Mucosa of stomach (tissue), 1 donor: Measurements from ENCODE around the gene SFSWAP.
"Not testable (repeated sequence)": the region's sequence is repeated elsewhere in the genome, so short reads cannot be mapped to it uniquely, and the experiment has no call there.

Source experiments
- H3K27me3 ChIP-seq: one replicate; pipeline ENCODE4 v1.7.0; 2013; ENCODE audit warnings: mild to moderate bottlenecking, low read length; ENCODE audit not compliant: control insufficient read depth, insufficient read depth
- H3K36me3 ChIP-seq: one replicate; pipeline ENCODE4 v1.7.0; 2013; ENCODE audit warnings: low read length; ENCODE audit not compliant: control insufficient read depth, insufficient read depth
- H3K4me1 ChIP-seq: one replicate; pipeline ENCODE4 v1.7.0; 2013; ENCODE audit warnings: mild to moderate bottlenecking, low read length; ENCODE audit not compliant: control insufficient read depth, insufficient read depth
- H3K4me3 ChIP-seq: one replicate; pipeline ENCODE4 v1.7.0; 2013; ENCODE audit warnings: low read length
- H3K9ac ChIP-seq: one replicate; pipeline ENCODE4 v1.7.0; 2013; ENCODE audit warnings: mild to moderate bottlenecking, low read length, moderate library complexity
- H3K9me3 ChIP-seq: one replicate; pipeline ENCODE4 v1.7.0; 2013; ENCODE audit warnings: mild to moderate bottlenecking, low read length, moderate library complexity; ENCODE audit not compliant: control insufficient read depth
- donor health status: Pancreatic carcinoma.

SFSWAP gene

DNA sequence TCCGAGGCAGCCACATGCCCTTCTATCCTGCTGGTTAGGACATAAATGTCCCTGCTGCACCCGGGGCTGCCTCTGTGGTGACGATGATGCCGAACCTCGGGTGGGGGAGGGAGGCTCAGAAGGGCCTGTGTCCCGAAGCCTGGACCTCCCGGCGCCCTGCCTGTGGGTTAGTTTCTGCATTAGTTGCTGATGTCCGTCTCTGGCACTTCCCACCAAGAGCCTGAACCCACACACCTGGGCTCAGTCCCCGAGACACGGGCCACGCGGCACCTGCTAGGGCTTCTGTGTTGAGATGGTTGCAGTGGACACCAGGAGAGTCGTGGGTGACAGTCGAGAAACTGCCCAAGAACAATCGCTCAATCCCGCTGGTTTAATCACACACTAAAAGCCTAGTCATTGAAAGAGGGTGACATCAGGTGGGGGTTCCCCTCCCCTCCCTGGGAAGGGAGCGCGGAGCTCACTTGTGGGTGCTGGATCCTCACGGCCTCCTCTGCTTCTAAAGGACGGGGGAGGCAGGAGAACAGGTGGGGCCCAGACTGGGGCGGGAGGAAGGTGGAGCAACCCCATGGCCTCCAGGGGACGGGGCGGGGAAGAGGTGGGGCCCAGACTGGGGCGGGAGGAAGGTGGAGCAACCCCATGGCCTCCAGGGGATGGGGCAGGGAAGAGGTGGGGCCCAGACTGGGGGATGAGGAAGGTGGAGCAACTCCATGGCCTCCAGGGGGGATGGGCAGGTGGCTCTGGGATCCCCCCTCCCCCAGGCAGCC, 29.0 kb upstream of the SFSWAP start:
- not testable (repeated sequence) for H3K4me1 ChIP-seq, H3K9me3 ChIP-seq, H3K27me3 ChIP-seq, H3K4me3 ChIP-seq, H3K36me3 ChIP-seq, H3K9ac ChIP-seq

DNA sequence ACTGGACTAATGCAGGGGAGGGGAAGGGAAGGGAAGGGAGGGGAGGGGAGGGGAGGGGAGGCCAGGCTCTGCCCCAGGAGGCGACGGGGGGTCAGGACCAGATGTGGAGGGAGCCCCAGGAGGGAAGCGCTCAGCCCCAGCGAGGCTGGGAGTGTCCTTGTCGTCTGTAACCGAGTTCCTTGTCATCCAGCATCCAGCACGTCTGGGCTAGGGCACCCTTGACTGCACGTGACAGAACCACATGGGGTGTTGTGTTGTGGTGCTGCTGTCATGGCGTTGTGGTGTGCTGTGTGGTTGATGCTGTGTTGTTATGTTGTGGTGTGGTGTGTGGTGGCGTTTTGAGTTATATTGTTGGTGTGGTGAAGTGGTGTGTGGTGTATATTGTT, 28.4 kb upstream of the SFSWAP start:
- H3K27me3 ChIP-seq = peaks cover 3% of the 10 kb centered on the region
- no peak overlapping the region for H3K4me3 ChIP-seq
- H3K9ac ChIP-seq = no peak overlapping the region
- no peaks in the 10 kb centered on the region for H3K4me1 ChIP-seq
- no peaks in the 10 kb centered on the region for H3K36me3 ChIP-seq
- H3K9me3 ChIP-seq = no peaks in the 10 kb centered on the region

DNA sequence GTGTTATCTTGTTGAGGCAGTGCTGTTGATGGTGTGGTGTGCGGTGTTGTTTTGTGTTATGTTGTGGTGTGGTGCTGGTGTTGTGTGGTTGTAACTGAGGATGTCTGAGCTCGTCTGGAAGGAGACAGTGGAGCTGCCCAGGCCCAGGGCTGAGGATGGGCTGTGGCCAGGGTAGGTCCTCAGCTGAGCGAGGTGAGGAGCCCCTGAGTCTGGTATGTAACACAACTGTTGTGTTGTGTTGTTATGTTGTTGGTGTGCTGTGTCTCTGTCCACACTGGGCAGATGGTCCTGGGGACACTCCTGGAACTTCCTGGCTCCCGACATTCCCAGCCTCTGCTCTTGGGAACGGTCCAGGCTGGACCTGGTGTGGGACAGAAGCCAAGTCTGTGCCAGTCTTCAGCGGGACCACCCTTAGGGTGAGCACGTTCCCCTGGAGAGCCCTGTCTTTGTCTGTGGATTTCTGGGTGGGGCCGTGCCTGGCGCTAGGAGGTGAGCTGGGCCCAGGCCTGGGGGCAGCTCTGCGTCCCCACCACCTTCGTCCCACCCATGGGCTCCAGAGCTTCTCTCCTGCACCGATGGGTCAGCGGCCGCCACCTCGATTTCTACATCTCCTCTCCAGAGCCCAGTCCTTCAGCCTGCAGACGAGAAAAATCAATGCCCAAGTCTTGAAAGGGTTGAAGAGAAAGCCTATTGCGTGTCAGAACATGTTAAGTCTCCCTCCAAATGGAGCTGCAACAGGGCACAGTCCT, 27.4 kb upstream of the SFSWAP start:
- Histone ChIP-seq H3K9ac (no peak overlapping the region), H3K36me3 (no peaks in the 10 kb centered on the region), H3K9me3 (no peaks in the 10 kb centered on the region), H3K27me3 (peaks cover 3% of the 10 kb centered on the region), H3K4me3 (no peak overlapping the region), H3K4me1 (no peaks in the 10 kb centered on the region)

DNA sequence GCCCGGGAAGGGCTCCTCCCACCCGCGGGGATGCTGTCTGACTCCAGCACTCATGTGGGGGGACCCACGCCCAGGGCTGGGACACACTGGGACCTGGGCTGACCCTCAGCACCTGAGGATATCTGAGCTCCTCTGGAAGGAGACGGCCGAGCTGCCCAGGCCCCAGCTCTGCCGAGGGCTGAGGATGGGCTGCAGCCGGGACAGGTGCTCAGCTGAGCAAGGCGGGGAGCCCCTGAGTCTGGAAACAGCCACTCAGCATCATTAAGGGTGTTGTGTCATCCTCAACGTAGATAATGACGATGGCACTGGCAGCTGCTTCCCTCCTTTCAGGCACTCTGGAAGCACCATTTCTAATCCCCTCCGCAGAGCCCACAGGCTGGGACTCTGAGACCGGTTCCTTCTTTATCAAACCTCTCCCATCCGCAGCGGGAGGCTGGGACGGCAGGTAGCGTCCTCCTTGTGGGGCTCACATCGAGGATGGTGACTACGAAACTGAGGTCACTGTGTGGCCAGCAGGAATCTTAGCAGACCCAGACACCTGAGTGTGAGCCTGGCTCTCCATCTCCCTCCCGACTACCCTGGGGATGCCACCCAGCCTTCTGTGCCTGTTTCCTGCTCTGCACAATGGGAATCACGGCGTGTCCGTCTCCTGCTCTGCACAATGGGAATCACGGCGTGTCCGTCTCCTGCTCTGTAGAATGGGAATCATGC, 26.7 kb upstream of the SFSWAP start:
- no peaks in the 10 kb centered on the region for H3K9me3 ChIP-seq
- no peaks in the 10 kb centered on the region for H3K36me3 ChIP-seq
- H3K4me3 ChIP-seq = no peak overlapping the region
- H3K9ac ChIP-seq = no peak overlapping the region
- H3K27me3 ChIP-seq = peaks cover 3% of the 10 kb centered on the region
- H3K4me1 ChIP-seq = no peaks in the 10 kb centered on the region

DNA sequence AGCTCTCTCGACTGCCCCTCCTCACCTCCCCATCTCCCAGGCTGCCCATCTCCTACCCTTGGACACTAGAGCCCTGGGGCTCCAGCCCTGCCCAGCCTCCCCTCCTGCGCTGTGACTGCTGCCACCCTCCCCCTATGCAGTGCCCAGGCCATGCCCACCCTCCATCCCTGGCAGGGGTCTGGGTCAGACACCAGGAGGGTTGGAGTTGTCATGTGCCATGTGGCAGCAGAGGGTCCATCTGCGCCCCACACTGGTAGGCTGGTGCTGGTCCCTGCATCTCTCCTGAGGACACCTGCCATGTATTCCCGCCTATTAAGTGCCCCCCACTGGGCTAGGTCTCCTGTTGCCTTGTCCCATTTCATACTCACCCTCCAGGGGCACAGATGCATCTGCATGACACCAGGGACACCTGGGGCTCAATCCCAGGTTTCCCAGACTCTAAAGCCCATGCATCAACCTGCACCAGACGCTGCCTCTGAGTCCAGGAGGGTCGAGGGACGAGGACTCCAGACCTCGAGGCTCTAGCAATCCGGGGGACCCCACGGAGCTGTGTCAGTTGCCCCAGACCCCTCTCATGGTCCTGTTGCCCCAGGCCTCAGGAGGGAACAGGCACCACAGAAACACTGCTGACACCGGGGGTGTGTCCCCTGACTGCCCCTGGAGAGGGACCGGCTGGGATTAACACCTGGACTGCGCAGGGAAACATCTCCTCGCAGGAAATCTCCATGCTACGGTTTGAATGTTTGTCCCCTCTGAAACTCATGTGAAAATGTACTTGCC, 23.4 kb upstream of the SFSWAP start:
- no peak overlapping the region for H3K4me3 ChIP-seq
- H3K9ac ChIP-seq = no peak overlapping the region
- no peaks in the 10 kb centered on the region for H3K36me3 ChIP-seq
- H3K9me3 ChIP-seq = no peaks in the 10 kb centered on the region
- H3K4me1 ChIP-seq = no peaks in the 10 kb centered on the region
- H3K27me3 ChIP-seq = peaks cover 3% of the 10 kb centered on the region

DNA sequence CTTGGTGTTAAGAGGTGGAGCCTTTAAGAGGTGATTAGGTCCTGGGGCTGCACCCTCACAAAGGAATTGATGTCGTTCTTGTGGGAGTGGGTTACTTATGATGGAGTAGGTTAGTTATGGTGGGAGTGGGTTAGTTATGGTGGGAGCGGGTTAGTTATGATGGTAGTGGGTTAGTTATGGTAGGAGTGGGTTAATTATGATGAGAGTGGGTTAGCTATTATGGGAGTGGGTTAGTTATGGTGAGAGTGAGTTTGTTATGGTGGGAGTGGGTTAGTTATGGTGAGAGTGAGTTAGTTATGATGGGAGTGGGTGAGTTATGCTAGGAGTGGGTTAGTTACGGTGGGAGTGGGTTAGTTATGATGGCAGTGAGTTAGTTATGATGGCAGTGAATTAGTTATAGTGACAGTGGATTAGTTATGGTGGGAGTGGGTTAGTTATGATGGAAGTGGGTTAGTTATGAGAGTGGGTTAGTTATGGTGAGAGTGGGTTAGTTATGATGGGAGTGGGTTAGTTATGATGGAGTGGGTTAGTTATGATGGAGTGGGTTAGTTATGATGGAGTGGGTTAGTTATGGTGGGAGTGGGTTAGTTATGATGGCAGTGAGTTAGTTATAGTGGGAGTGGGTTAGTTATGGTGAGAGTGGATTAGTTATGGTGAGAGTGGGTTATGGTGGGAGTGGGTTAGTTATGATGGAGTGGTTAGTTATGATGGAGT, 22.6 kb upstream of the SFSWAP start:
- Histone ChIP-seq H3K9me3 (no peaks in the 10 kb centered on the region), H3K36me3 (no peaks in the 10 kb centered on the region), H3K9ac (no peak overlapping the region), H3K27me3 (peaks cover under 1% of the 10 kb centered on the region), H3K4me1 (no peaks in the 10 kb centered on the region), H3K4me3 (no peak overlapping the region)

DNA sequence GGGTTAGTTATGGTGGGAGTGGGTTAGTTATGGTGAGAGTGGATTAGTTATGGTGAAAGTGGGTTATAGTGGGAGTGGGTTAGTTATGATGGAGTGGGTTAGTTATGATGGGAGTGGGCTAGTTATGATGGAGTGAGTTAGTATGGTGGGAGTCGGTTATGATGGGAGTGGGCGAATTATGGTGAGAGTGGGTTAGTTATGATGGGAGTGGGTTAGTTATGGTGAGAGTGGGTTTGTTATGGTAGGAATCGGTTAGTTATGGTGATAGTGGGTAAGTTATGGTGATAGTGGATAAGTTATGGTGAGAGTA, 22.1 kb upstream of the SFSWAP start:
- Histone ChIP-seq H3K4me3 (no peak overlapping the region), H3K27me3 (no peaks in the 10 kb centered on the region), H3K36me3 (no peaks in the 10 kb centered on the region)

DNA sequence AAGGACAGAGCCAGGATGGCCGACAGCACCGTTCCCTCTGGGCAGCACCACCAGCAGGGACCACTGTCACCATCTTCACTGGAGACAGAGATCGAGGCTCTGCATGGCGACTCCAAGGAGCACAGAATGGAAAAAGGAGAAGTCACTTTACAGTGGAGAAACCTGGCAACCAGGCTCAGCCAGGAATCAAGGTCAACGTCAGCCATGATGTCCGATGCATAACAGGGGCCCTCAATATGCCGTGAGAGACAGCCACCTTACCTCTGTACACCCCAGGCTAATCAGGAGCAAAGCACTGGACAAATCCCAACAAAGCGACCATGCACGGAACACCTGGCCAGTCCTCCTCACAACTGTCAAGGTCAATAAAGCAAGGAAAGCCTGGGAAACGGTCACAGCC, 20.6 kb upstream of the SFSWAP start:
- H3K36me3 ChIP-seq = no peaks in the 10 kb centered on the region
- H3K4me3 ChIP-seq = no peak overlapping the region
- no peaks in the 10 kb centered on the region for H3K4me1 ChIP-seq
- no peak overlapping the region for H3K9ac ChIP-seq
- H3K9me3 ChIP-seq = no peaks in the 10 kb centered on the region
- H3K27me3 ChIP-seq = no peaks in the 10 kb centered on the region

More for the DNA sequence above, 22.1 kb upstream of the SFSWAP start:
- Histone ChIP-seq H3K9me3 (no peaks in the 10 kb centered on the region), H3K9ac (no peak overlapping the region), H3K4me1 (no peaks in the 10 kb centered on the region)

DNA sequence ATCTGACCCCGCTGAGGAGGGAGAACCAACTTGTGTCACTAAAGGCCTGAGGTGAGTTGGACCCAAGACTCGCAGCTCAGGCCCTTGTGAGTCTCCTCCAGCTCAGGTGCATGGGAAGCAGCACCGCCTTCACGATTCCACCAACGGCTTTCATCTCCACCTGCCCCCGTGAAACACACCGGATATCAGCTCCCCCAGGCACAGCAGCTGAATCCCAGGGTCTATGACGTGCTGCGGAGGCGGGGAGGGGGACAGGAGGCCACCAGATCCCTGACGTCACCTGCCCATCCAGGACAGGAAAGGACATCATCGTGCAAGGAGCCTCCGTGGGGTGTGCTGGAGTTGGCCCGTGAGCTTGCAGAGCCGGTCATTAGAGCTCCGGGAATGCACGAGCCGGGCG, 18.5 kb upstream of the SFSWAP start:
- Histone ChIP-seq H3K9me3 (no peaks in the 10 kb centered on the region), H3K27me3 (no peaks in the 10 kb centered on the region), H3K4me1 (no peaks in the 10 kb centered on the region), H3K4me3 (no peak overlapping the region), H3K36me3 (no peaks in the 10 kb centered on the region), H3K9ac (no peak overlapping the region)

DNA sequence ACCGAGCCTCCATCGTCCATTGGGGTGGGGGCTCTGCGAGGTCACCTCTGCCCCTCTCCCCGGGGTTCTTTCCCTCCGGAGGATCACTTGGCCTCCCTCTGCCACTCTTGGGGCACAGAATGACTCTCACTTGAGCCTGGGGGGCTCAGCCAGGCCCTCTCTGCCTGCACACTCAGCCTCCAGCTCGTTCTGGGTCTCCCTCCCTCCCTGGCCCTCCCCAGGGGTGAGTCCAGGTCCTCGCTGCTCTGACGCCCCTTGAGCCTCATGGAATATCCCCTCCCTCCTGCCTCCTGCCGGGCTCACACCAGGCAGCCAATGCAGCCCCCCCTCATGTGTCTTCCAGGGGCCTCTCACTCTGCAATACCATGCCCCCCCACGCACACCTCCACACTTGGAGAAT, 17.7 kb upstream of the SFSWAP start:
- no peaks in the 10 kb centered on the region for H3K36me3 ChIP-seq
- H3K9ac ChIP-seq = no peak overlapping the region
- H3K27me3 ChIP-seq = no peaks in the 10 kb centered on the region
- H3K9me3 ChIP-seq = no peaks in the 10 kb centered on the region
- H3K4me3 ChIP-seq = no peak overlapping the region
- H3K4me1 ChIP-seq = no peaks in the 10 kb centered on the region

DNA sequence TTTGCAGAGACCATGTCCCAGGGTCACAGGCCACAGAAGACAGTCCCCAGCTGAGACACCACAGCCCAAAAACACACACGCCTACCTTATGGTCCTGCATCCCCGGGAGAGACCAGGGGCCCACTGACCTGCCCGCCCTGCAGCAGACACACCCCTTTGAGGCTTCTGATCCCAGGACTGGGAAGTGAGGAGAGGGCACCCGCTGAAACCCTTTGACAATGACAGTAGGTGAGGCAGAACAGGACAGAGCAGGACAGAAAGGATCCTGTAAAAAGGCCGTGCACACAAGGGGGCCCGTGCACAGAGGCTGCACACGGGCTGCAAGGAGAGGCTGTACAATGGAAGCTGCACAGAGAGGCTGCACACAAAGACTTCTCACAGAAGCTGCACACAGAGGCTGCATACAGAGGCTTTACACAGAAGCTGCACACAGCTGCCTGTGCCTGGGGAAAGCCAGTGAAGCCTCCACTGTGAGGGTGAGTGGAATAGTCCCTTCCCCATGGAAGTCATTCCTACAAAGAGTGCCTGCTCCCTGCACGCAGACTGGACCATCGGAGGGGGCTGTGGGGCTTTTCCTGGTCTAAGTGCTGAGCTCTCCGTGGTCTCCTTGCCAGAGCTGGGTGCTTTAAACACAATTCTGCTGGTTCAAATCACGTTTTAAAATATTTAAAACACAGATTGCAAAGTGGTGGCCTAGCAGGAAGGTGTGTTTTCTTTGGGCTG, 16.6 kb upstream of the SFSWAP start:
- no peaks in the 10 kb centered on the region for H3K27me3 ChIP-seq
- no peak overlapping the region for H3K9ac ChIP-seq
- H3K36me3 ChIP-seq = no peaks in the 10 kb centered on the region
- H3K4me3 ChIP-seq = no peak overlapping the region
- no peaks in the 10 kb centered on the region for H3K4me1 ChIP-seq
- H3K9me3 ChIP-seq = no peaks in the 10 kb centered on the region
